HG02970 (cell line): ENCODE measurements around the gene RTF1.
A peak's percentile ranks its signal among the peaks of the same experiment; 100 is the strongest.
"Not testable (repeated sequence)": the region's sequence is repeated elsewhere in the genome, so short reads cannot be mapped to it uniquely, and the experiment has no call there.

Source experiments
- ATAC-seq: cut with Tn5 transposase; IDR thresholded peaks from one replicate; pipeline ENCODE4 v1.9.1; 2021; ENCODE audit warnings: mild to moderate bottlenecking, moderate library complexity, moderate number of reproducible peaks; ENCODE audit not compliant: unreplicated experiment, low FRiP score

RTF1 gene

DNA sequence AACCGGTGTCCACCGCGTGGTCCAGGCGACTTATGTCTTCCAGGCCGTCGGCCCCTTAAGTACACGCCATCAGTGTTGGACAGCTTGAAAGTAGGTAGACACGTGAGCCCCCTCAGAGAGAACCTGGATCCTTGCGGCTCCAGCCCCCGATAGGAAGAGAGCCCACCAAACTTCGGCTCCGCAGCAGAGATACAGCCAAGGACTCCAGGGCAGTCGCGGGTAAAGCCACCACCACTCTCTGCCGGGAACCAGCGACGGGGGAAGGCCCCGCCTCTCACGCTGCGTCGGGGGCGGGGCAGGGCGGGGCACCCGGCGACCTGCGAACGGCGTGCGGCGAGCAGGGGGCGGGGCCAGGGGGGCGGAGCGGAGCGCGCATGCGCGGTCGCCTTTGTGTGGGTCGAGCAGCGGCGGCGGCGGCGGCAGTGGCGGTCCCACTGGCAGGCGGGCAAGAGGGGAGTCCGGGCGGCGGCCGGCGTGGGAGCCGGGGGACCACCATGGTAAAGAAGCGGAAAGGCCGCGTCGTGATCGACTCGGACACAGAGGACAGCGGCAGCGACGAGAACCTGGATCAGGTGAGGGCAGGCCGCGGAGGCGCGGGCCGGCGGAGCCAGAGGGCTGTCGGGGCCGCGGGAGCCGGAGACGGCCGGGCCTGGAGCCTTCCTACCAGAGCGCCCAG, at the start of gene RTF1:
Gene RTF1 (plus strand): TSS at position 354 of the 676 bp plus-strand sequence. CDS start 21 bp downstream, at position 375.
- ATAC-seq = peak; percentile 84

DNA sequence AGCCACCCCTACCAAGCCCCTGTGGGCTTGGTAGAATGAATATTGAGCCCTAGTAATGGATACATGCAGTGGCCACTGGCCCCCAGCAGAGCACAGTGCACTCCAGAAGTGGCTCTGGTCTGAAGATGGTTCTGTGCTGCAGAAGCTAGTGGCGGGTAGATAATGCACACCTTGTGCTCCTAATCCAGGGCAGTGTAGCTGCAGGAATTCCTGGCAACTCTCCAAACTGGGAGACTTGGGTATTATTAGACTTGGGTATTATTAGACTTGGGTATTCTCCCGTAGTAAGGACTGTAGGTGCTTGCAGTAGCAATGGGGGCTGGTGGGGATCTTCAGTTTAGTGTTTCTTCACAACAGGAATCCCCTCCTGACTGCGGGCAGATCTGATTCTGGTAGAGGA, 49.5 kb upstream of the RTF1 start:
- ATAC-seq = no peak

GRCh38 chr15:41377978-41378377, 38.9 kb upstream of the RTF1 start:
- no peak for ATAC-seq

- ATAC-seq = not testable (repeated sequence)
Observed at GRCh38 chr15:41383974-41384749, 32.7 kb upstream of the RTF1 start.

GRCh38 chr15:41387646-41388045, 29.2 kb upstream of the RTF1 start:
- no peak for ATAC-seq

DNA sequence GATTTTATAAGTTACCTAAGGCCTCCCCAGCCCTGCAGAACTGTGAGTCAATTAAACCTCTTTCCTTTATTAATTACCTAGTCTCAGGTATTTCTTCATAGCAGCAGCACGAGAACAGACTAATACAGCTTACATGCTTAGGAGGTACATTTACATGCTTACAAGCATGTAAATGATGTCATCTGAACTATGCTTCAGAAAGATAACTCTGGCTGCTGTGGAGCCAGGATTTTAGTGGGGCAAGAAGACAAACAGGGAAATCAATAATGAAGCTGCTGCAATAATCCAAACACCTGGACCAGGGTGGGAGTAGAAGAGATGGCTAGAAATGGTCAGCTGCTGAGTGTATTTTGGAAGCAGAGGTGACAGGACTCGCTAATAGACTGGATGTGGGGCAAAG, 24.2 kb upstream of the RTF1 start:
- no peak for ATAC-seq

GRCh38 chr15:41394924-41395323, 22.0 kb upstream of the RTF1 start:
- no peak for ATAC-seq

- ATAC-seq = no peak
Observed at GRCh38 chr15:41396111-41396510, 20.8 kb upstream of the RTF1 start.

DNA sequence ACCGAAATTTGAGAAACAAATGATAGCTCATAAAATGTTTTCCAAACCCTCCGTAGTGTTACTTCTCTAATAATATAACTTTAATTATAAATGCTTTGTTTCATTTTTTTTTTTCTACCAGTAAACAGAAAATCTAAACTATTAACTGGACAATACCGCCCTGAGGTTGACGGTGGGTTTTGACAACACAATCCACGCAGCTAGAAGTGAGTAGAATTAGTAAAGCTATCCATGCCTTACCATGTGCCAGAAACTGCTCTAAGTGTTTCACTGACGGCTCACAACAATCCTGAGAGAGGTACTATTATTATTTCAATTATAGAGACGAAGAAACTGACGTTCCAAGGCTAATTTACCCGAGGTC, 15.0 kb upstream of the RTF1 start:
- ATAC-seq = peak; percentile 28

DNA sequence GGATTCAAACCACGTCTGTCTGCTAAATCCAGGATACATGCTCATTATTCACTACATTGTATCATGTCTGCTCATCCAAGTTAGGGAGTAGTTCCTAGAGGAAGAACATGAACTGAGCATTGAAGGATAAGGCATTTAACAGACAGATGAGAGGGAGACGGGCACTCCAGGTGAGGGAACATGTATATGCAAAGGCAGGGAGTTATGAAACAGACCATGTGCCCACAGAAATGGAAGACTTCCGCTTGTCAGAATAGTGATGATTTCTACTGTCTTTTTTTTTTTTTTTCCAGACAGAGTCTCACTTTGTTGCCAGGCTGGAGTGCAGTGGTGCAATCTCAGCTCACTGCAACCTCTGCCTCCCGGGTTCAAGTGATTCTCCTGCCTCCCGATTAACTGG, 9.6 kb upstream of the RTF1 start:
- ATAC-seq = no peak

DNA sequence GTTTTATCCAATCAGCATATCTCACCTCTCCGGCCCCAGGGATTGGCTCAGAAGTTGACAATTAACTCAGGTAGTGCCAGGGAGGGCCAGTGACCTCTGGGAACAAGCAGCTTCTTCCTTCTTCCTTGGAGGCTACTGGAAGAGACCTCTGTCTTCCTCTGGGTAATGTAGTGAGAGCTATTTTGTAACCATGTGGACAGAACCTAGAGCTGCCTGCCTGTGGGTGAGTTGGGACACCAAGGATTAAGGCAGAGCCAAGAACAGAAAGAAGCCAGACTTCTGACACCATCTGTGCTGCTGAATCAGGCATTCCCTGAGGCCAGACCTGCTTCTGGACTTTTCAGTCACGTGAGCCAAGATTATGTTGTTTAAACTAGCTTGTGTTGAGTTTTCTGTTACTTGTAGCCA, 8.7 kb upstream of the RTF1 start:
- ATAC-seq = no peak

GRCh38 chr15:41411031-41411430, 5.9 kb upstream of the RTF1 start:
- ATAC-seq = no peak

DNA sequence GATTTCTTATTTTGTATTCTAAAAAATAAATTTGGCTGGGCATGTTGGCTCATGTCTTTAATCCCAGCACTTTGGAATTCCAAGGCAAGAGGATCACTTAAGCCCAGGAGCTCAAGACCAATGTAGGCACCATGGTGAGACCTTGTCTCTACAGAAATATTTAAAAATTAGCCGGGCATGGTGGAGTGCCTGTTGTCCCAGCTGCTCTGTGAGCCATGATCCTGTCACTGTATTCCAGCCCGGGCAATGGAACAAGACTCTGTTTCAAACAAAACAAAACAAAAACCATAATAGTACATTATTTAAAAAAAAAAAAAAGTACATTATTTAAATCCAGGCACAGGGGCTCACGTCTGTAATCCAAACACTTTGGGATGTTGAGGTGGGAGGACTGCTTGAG, 5.5 kb upstream of the RTF1 start:
- ATAC-seq = no peak

- ATAC-seq = no peak
Observed at GRCh38 chr15:41416128-41416741, 660 bp upstream of the RTF1 start.

- peak; percentile 34 for ATAC-seq
Observed at GRCh38 chr15:41417418-41418195, 712 bp downstream of the RTF1 start.

GRCh38 chr15:41423979-41424659, 7.2 kb downstream of the RTF1 start:
- ATAC-seq = no peak

DNA sequence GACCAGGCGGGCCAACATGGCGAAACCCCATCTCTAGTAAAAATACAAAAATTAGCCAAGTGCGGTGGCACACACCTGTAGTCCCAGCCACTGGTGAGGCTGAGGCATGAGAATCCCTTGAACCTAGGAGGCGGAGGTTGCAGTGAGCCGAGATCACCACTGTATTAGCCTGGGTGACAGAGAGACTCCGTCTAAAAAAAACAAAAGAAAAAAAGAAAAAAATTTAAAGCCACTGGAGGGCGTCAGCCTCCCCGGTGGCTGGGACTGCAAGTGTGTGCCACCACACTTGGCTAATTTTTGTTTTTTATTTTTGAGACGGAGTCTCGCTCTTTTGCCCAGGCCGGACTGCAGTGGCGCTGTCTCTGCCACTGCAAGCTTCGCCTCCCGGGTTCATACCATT, 7.9 kb downstream of the RTF1 start:
- ATAC-seq = no peak

DNA sequence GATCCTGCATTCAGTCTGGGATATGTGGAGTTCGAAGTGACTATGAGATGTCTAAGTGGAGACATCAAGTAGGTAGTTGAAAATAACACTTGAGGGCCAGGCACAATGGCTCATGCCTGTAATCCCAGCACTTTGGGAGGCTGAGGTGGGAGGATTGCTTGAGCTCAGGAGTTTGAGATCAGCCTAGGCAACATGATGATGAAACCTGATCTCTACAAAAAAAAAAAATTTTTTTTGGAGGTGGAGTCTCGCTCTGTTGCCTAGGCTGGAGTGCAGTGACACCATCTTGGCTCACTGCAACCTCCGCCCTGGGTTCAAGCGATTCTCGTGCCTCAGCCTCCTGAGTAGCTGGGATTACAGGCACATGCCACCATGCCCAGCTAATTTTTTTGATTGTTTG, 9.0 kb downstream of the RTF1 start:
- ATAC-seq = not testable (repeated sequence)

- ATAC-seq = no peak
Observed at GRCh38 chr15:41429003-41429890, 12.4 kb downstream of the RTF1 start.
